Heart left ventricle (tissue), 16 donors: ENCODE results near the gene COL24A1. TPM values are rescaled to one million over a fixed set of nuclear protein-coding genes. Genes with fewer than 3 reads are reported as not detected.

Experiments
- ATAC-seq, 4 donors: fragments of 200-7000 bp; cut with Tn5 transposase; one replicate each; pipeline ENCODE4 v1.9.1; 2020 to 2022; ENCODE audit warnings: moderate library complexity in 4 of 4, mild to moderate bottlenecking in 3 of 4, moderate number of reproducible peaks in 1 of 4
- DNase-seq, 5 donors: peaks; one replicate each; pipeline ENCODE4 v3.0.0-alpha.2; 2020
- H3K27ac ChIP-seq, 12 donors: fragments of 200-600 bp; sonication (generic) in 4 of 12; one replicate each; pipeline versions ENCODE4 v1.5.0 to v1.8.0; 2016 to 2022; ENCODE audit warnings: mild to moderate bottlenecking in 2 of 12
- H3K27me3 ChIP-seq, 9 donors: fragments of 200-600 bp; sonication (generic) in 2 of 9; one replicate each; pipeline versions ENCODE4 v1.5.1 to v1.8.0; 2016 to 2022; ENCODE audit warnings: mild to moderate bottlenecking in 3 of 9
- H3K36me3 ChIP-seq, 9 donors: fragments of 200-600 bp; sonication (generic) in 2 of 9; one replicate each; pipeline versions ENCODE4 v1.5.0 to v1.8.0; 2018 to 2022; ENCODE audit warnings: mild to moderate bottlenecking in 2 of 9
- H3K4me1 ChIP-seq, 12 donors: fragments of 200-600 bp; sonication (generic) in 4 of 12; one replicate each; pipeline versions ENCODE4 v1.5.0 to v1.8.0; 2016 to 2022; ENCODE audit warnings: mild to moderate bottlenecking in 3 of 12
- H3K4me3 ChIP-seq, 12 donors: fragments of 200-600 bp; sonication (generic) in 4 of 12; one replicate each; pipeline versions ENCODE4 v1.5.0 to v1.8.0; 2017 to 2022; ENCODE audit warnings: mild to moderate bottlenecking in 9 of 12, moderate library complexity in 4 of 12
- H3K9me3 ChIP-seq, 12 donors: fragments of 200-600 bp; sonication (generic) in 4 of 12; one replicate each; pipeline versions ENCODE4 v1.5.0 to v1.8.0; 2016 to 2022; ENCODE audit warnings: mild to moderate bottlenecking in 1 of 12
- CTCF ChIP-seq, 12 donors: fragments of 200-600 bp; sonication (generic) in 4 of 12; IDR thresholded peaks; one replicate each; pipeline versions ENCODE4 v1.5.0 to v1.8.0; 2018 to 2022; ENCODE audit warnings: antibody characterized with exemption in 12 of 12, mild to moderate bottlenecking in 5 of 12
- POLR2A ChIP-seq, 2 donors: fragments of 450-650 bp; IDR thresholded peaks; one replicate each; pipeline ENCODE4 v1.6.1; 2017; ENCODE audit warnings: antibody characterized with exemption in 2 of 2, mild to moderate bottlenecking in 2 of 2, moderate library complexity in 2 of 2
- WGBS, 4 donors: extraction: QIAGEN DNeasy Blood & Tissue Kit in 2 of 4; methylation state at CpG; one replicate each; pipeline versions ENCODE4 v1.1.5 to v1.1.7; 2013 to 2018; 5-methylcytosine and 5-hydroxymethylcytosine counted together
- intact Hi-C, 10 donors: fragments of 100-400 bp; cut with DNase I; formaldehyde crosslinking; loops; one replicate each; pipeline versions ENCODE4 v1.11.1 to v1.14.2; 2022
- polyA plus RNA-seq, 2 donors: library from polyadenylated mRNA; stranded (reverse); fragments of 200-250 nt; gene quantifications; one replicate each; pipeline ENCODE4 v1.2.3, GENCODE V29; 2013
- total RNA-seq, 9 donors: library from RNA; depleted of rRNA in 2 of 9; stranded (reverse); fragments of >200 nt in 2 of 9; fragmentation: NEBNext Ultra II Directional in 3 of 9; extraction: Animal tissue kit (Norgen Biotek cat#: 25700) in 3 of 9; gene quantifications; one replicate each; pipeline versions ENCODE4 v1.1.0 to v1.2.4, GENCODE V29; 2016 to 2023
- donor health status: ischemic (EF 13 %, LVEDD 7.1; RV severe dilation, severe dysfunction).
- donor health status: healthy with polysubstance abuse.
- donor health status: DM: no; HTN: yes; CAD: no.
- donor health status: DM: no; HTN: no; CAD: no.
- donor health status: ischemic (EF 25% LVEDD 6.9; RV normal size, moderate dysfunction).
- donor health status: ischemic (EF 25% LVEDD 5.7; RV mildly dilated, moderate dysfunction).
- donor health status: healthy.
- donor health status: DM: yes; HTN: yes; CAD: no.
- donor health status: ischemic (EF 35%, LVEDD 5.7; RV mildly dilated, moderate dysfunction).
- donor health status: nonischemic (EF 11% LVEDD 7.7; RV severe dilation, severe dysfunction).
- donor health status: DM: yes; HTN: yes; CAD: no.
- donor health status: PGD.
- donor health status: ischemic (EF 29% LVEDD 5.4; RV normal size, mild dysfunction).
- donor health status: nonischemic (EF 23%, LVEDD 6.1; RV moderate dilation, normal function).

COL24A1 gene
- total and polyA plus RNA-seq, 11 donors = 0.07 to 2.8 (median 0.40) TPM

- Histone ChIP-seq H3K4me3 (no peak overlapping the region), H3K27me3 (no peaks in the 10 kb centered on the region), H3K27ac (no peak overlapping the region), H3K4me1 (peaks cover 0 to 13% (median 0%) of the 10 kb centered on the region in 12 donors), H3K9me3 (no peaks in the 10 kb centered on the region), H3K36me3 (peaks cover 0 to 50% (median 11%) of the 10 kb centered on the region in 9 donors)
- TF ChIP-seq POLR2A (IDR thresholded peaks at IDR 0.05) (no peak), CTCF (IDR thresholded peaks at IDR 0.05) (no peak)
- no peak for DNase-seq
- intact Hi-C loops = loop anchor here in 1 of 10 donors (5.0 kb wide), 1 partner anchor 81 kb away; no protein-coding TSS in a partner anchor
- WGBS, 4 donors = 91 to 94% (median 92%) methylated on average over 9 of the region's 9 CpGs
- no peak for ATAC-seq
Observed at GRCh38 chr1:85683292-85684025, 473.1 kb downstream of the COL24A1 start.

GRCh38 chr1:85681087-85681486 is 475.5 kb downstream of the COL24A1 start:
- peaks cover 0 to 50% (median 32%) of the 10 kb centered on the region in 9 donors for H3K36me3 ChIP-seq
- no peak overlapping the region for H3K4me3 ChIP-seq
- peaks cover 0 to 13% (median 0%) of the 10 kb centered on the region in 12 donors for H3K4me1 ChIP-seq
- H3K27ac ChIP-seq = no peak overlapping the region
- TF ChIP-seq POLR2A (IDR thresholded peaks at IDR 0.05) (no peak), CTCF (IDR thresholded peaks at IDR 0.05) (no peak)
- H3K9me3 ChIP-seq = no peaks in the 10 kb centered on the region
- no peak for DNase-seq
- H3K27me3 ChIP-seq = no peaks in the 10 kb centered on the region
- 15 to 31% (median 20%) methylated on average over 2 of the region's 2 CpGs for WGBS, 4 donors
- intact Hi-C loops = loop anchor here in 1 of 10 donors (5.0 kb wide), 1 partner anchor 79 kb away; no protein-coding TSS in a partner anchor
- peak; percentile 61 to 84 (median 82) for ATAC-seq

Other genes with a start within 250 kb of the COL24A1 start
- gene ODF2L, start 239.6 kb upstream of the COL24A1 start, total RNA-seq = 10 to 100 TPM in 6 of 9 donors, 1 to 10 TPM in 3; 6.2 to 23.7 (median 12.3) TPM
- 10 to 100 TPM in 1 of 2 donors, 1 to 10 TPM in 1; 8.6 to 14.0 TPM for gene ODF2L, start 239.6 kb upstream of the COL24A1 start, polyA plus RNA-seq